Ishikawa (cell line): ENCODE results near the gene NRDC.

Source experiments
- CEBPB ChIP-seq: IDR thresholded peaks from 2 replicates; pipeline ENCODE4 v1.6.1; 2012
- CREB1 ChIP-seq: IDR thresholded peaks from 2 replicates; pipeline ENCODE4 v1.6.1; 2012; ENCODE audit warnings: low read depth
- EGR1 ChIP-seq: IDR thresholded peaks from 2 replicates; pipeline ENCODE4 v1.6.1; 2012
- EP300 ChIP-seq: IDR thresholded peaks from 2 replicates; pipeline ENCODE4 v1.6.1; 2012; ENCODE audit warnings: borderline replicate concordance
- FOXM1 ChIP-seq: IDR thresholded peaks from 2 replicates; pipeline ENCODE4 v1.6.1; 2012; ENCODE audit warnings: low read depth, borderline replicate concordance
- MAX ChIP-seq: IDR thresholded peaks from 2 replicates; pipeline ENCODE4 v1.6.1; 2012
- NFIC ChIP-seq: IDR thresholded peaks from 2 replicates; pipeline ENCODE4 v1.6.1; 2012
- RAD21 ChIP-seq: IDR thresholded peaks from 2 replicates; pipeline ENCODE4 v1.6.1; 2012; ENCODE audit warnings: low read depth
- REST ChIP-seq: IDR thresholded peaks from 2 replicates; pipeline ENCODE4 v1.6.1; 2012; ENCODE audit warnings: low read depth, mild to moderate bottlenecking
- TAF1 ChIP-seq: IDR thresholded peaks from 2 replicates; pipeline ENCODE4 v1.6.1; 2012; ENCODE audit warnings: low read depth, mild to moderate bottlenecking
- TCF12 ChIP-seq: IDR thresholded peaks from 2 replicates; pipeline ENCODE4 v1.6.1; 2012; ENCODE audit warnings: low read depth
- TEAD4 ChIP-seq: IDR thresholded peaks from 2 replicates; pipeline ENCODE4 v1.6.1; 2012
- USF1 ChIP-seq: IDR thresholded peaks from 2 replicates; pipeline ENCODE4 v1.6.1; 2012
- YY1 ChIP-seq: IDR thresholded peaks from 2 replicates; pipeline ENCODE4 v1.6.1; 2012; ENCODE audit warnings: low read depth
- ZBTB7A ChIP-seq: IDR thresholded peaks from 2 replicates; pipeline ENCODE4 v1.6.1; 2012; ENCODE audit warnings: low read depth

NRDC gene

GRCh38 chr1:51863384-51863783 lies 15.1 kb downstream of the NRDC start:
- TF ChIP-seq EP300: no peak
- TF ChIP-seq EGR1: no peak

GRCh38 chr1:51861669-51862068 lies 16.9 kb downstream of the NRDC start:
- TF ChIP-seq FOXM1 (no peak), TCF12 (no peak), MAX (no peak), CREB1 (no peak), YY1 (no peak), EP300 (no peak), NFIC (no peak)

- TF ChIP-seq RAD21 (no peak), CEBPB (no peak)
Measured at GRCh38 chr1:51859735-51860134, 18.8 kb downstream of the NRDC start.

GRCh38 chr1:51859333-51859732 lies 19.2 kb downstream of the NRDC start:
- TF ChIP-seq TEAD4 (no peak), YY1 (no peak), NFIC (no peak), REST (no peak), RAD21 (no peak), MAX (no peak), CREB1 (no peak), TAF1 (no peak), CEBPB (no peak), EGR1 (no peak), EP300 (no peak)

GRCh38 chr1:51858892-51859291 lies 19.6 kb downstream of the NRDC start:
- TF ChIP-seq RAD21: no peak
- TF ChIP-seq TCF12: no peak
- no peak for TF ChIP-seq MAX
- TF ChIP-seq EGR1: no peak
- no peak for TF ChIP-seq CREB1
- TF ChIP-seq TEAD4: no peak
- TF ChIP-seq ZBTB7A: no peak
- TF ChIP-seq FOXM1: no peak
- no peak for TF ChIP-seq REST
- no peak for TF ChIP-seq CEBPB
- TF ChIP-seq NFIC: no peak
- no peak for TF ChIP-seq TAF1
- TF ChIP-seq YY1: no peak
- no peak for TF ChIP-seq USF1
- no peak for TF ChIP-seq EP300

- TF ChIP-seq TCF12 (no peak), TAF1 (no peak), MAX (no peak), FOXM1 (no peak), CREB1 (no peak), TEAD4 (no peak), NFIC (no peak), RAD21 (no peak), REST (no peak), USF1 (no peak), CEBPB (no peak), ZBTB7A (no peak), EGR1 (no peak), EP300 (no peak), YY1 (no peak)
Measured at GRCh38 chr1:51856745-51857144, 21.8 kb downstream of the NRDC start.
